Dermis microvascular lymphatic vessel endothelial cell (primary cell): ENCODE results near the gene ZNF526. TPM values are rescaled to one million over a fixed set of nuclear protein-coding genes. Genes with fewer than 3 reads are reported as not detected.
"Not testable (repeated sequence)": the region's sequence is repeated elsewhere in the genome, so short reads cannot be mapped to it uniquely, and the experiment has no call there.

ENCODE experiments used
- DNase-seq, 2 donors: peaks; one replicate each; pipeline versions ENCODE4 v3.0.0 to v3.0.0-alpha.2; 2010; ENCODE audit warnings: low read depth in 2 of 2
- total RNA-seq: library from RNA; depleted of rRNA; stranded (reverse); fragments of >200 nt; gene quantifications from 2 replicates; pipeline ENCODE4 v1.2.1, GENCODE V29; 2014

The ZNF526 gene
- total RNA-seq, 1 donor from 2014 or later = 4.9 TPM

- DNase-seq = not testable (repeated sequence)
Observed at GRCh38 chr19:42257842-42258241, 37.7 kb downstream of the ZNF526 start.

- no peak for DNase-seq
Observed at GRCh38 chr19:42261763-42262162, 41.7 kb downstream of the ZNF526 start.

GRCh38 chr19:42266105-42266504 lies 46.0 kb downstream of the ZNF526 start:
- DNase-seq = not testable (repeated sequence)

GRCh38 chr19:42266928-42267603 lies 47.0 kb downstream of the ZNF526 start:
- DNase-seq = not testable (repeated sequence)

GRCh38 chr19:42267644-42268141 lies 47.6 kb downstream of the ZNF526 start:
- DNase-seq = no peak

DNA sequence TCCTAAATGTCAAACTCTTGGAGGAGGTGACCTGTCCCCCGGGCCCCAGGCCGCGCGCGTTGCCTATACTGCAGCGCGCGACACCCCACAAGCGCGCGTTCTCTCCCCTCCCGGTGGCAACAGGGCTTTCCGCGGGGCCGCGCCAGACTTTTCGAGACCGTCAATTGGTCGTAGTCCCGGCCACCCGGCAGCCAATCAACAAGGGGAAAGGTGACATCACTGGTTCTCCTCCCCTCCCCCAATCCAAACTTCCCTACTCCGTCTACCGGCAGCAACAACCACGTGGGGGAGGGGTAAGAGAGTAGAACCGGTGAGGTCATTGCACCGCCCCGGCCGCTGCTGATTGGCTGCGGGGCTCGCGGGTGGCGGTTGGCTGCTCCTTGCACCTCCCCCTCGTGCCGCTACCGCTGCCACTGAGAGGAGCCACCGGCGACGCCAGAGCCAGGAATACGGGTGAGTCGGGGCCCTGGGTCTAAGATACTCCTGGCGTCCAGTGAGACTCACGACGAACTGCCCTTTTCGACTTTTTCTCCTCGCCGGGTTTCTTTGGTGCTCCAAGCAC lies 48.1 kb downstream of the ZNF526 start:
- DNase-seq = peak; percentile 99 to 100

GRCh38 chr19:42268704-42269477 lies 48.8 kb downstream of the ZNF526 start, which contains the start of gene CIC:
Gene CIC, plus strand, starts transcription at chr19:42269252. Its CDS starts 2,532 bp downstream, at chr19:42271784.
- peak; percentile 100 for DNase-seq

- no peak for DNase-seq
Observed at GRCh38 chr19:42269478-42270345, 49.6 kb downstream of the ZNF526 start.

GRCh38 chr19:42270346-42271044 lies 50.4 kb downstream of the ZNF526 start:
- peak in 1 of 2 donors; percentile 77 for DNase-seq

- DNase-seq = no peak
Observed at GRCh38 chr19:42271045-42271419, 50.9 kb downstream of the ZNF526 start.

DNA sequence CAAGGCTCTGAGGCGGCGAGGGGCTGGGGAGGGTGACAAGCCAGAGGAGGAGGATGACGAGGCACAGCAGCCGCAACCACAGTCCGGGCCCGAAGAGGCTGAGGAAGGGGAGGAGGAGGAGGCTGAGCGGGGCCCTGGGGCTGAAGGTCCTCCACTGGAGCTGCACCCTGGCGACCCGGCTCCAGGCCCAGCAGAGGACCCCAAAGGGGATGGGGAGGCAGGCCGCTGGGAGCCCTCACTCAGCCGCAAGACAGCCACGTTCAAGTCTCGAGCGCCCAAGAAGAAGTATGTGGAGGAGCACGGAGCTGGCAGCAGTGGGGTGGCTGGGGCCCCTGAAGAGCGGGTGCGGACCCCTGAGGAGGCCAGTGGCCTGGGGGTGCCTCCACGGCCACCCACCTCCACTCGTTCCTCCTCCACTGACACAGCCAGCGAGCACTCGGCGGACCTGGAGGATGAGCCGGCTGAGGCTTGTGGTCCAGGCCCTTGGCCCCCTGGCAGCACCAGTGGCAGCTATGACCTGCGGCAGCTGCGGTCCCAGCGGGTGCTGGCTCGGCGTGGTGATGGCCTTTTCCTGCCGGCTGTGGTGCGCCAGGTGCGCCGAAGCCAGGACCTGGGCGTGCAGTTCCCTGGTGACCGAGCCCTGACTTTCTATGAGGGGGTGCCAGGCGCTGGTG lies 51.9 kb downstream of the ZNF526 start:
- no peak for DNase-seq

- DNase-seq = no peak
Observed at GRCh38 chr19:42272535-42272897, 52.4 kb downstream of the ZNF526 start.

DNA sequence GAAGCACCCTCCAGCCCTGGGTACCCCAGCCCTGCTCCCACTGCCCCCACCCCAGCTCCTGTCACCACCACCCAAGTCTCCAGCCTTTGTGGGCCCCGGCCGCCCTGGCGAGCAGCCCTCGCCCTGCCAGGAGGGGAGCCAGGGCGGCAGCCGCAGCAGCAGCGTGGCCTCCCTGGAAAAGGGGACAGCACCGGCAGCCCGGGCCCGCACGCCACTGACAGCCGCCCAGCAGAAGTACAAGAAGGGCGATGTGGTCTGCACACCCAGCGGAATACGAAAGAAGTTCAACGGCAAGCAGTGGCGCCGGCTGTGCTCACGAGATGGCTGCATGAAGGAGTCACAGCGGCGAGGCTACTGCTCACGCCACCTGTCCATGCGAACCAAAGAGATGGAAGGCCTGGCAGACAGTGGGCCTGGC lies 52.9 kb downstream of the ZNF526 start:
- no peak for DNase-seq

DNA sequence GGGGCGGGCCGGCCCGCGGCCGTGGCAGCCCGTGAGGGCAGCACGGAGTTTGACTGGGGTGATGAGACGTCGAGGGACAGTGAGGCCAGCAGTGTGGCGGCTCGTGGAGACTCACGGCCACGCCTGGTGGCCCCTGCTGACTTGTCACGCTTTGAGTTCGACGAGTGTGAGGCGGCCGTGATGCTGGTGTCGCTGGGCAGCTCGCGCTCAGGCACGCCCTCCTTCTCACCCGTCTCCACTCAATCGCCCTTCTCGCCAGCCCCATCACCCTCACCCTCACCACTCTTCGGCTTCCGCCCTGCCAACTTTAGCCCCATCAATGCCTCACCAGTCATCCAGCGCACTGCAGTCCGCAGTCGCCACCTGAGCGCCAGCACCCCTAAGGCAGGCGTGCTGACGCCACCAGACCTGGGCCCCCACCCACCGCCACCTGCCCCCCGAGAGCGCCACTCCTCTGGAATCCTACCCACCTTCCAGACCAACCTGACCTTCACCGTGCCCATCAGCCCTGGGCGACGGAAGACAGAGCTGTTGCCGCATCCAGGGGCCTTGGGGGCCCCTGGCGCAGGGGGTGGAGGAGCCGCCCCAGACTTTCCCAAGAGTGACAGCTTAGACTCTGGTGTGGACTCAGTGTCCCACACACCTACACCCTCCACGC lies 53.4 kb downstream of the ZNF526 start:
- DNase-seq = no peak

DNA sequence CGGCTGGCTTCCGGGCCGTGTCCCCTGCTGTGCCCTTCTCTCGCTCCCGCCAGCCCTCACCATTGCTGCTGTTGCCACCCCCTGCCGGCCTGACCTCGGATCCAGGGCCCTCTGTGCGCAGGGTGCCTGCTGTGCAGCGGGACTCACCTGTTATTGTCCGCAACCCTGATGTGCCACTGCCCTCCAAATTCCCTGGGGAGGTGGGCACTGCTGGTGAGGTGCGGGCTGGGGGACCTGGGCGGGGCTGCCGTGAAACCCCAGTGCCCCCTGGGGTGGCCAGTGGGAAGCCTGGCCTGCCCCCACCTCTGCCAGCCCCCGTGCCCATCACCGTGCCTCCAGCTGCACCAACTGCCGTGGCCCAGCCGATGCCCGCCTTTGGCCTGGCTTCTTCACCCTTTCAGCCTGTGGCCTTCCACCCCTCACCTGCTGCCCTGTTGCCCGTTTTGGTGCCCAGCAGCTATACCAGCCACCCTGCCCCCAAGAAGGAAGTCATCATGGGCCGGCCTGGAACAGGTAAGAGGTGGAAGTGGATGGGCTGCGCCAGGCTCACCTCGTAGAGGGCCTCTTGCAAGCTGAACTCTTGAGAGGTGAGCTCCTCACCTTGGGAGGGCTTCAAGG lies 54.1 kb downstream of the ZNF526 start:
- DNase-seq = no peak

DNA sequence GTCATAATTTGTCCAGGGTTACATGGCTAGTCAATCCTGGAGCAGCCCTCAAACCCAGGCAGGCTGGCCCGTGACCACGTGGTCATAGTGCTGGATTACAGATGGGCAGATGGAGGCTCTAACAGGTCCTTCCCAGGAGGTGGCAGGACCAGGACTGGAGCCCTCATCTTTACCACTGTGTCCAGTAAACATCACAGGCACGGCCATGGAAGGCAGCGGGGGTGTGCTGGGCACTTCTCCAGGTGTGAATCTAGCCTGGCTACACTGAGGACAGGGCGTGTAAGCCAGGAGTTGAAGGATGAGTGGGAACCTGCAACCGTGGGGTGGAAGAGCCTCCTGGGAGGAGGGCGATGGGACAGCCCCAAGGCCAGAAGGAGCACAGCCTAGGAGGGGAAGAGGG lies 55.0 kb downstream of the ZNF526 start:
- DNase-seq = no peak

DNA sequence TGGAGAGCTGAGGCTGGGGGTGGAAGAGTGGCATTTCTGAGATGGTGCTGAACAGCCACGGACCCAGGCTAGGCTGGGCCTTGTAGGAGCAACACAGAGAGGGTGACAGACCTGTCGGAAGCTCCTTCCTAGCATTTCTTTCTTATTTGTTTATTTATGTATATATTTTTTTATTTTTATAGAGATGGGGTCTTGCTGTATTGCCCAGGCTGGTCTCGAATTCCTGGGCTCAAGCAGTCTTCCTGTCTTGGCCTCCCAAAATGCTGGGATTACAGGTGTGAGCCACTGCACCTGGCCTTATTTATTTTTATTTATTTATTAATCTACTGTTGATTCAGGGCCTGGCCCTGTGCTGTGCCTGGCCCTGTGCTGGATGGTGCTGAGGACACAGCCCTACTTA lies 55.4 kb downstream of the ZNF526 start:
- no peak for DNase-seq

DNA sequence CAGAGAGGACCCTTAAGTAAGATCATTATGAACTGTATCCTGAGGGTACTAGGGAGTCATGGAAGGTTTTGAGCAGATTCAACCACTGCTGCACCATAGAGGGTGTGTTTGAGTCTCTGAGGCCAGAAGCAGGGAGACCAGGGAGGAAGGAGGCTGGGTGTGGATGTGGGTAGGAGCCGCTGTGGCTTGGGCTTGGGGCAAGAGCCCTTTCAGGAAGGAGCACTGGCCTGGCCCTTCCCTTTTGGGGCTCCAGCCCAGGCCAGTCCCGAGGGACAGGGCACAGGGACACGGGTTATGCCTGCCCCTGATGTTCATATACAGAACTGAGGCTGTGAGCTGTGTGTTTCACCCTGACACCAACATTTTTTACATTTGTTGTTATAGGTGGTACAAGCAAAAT lies 56.2 kb downstream of the ZNF526 start:
- DNase-seq = no peak

DNA sequence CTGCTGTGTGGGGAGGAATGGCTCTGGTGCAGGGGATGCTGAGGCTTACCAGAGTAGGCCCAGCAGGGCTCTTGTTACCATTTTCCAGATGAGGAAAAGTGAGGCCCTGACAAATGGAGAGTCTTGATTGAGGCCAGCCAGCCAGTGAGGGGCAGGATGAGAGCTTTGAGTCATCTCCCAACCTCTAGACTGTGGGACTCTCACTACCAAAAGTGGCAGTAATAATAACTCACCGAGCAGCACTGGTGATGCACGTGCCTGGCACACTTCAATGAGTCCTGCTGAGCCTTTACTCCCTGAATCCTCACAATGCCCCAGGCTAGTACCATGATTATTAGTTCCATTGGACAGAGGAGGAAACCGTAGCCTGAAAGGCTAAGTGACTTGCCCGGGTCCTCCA lies 56.7 kb downstream of the ZNF526 start:
- no peak for DNase-seq
